Astrocyte (in vitro differentiated cells and primary cell): Measurements from ENCODE around the gene BSN.

ENCODE experiments used
- CTCF ChIP-seq: IDR thresholded peaks from 2 replicates; pipeline ENCODE4 v1.5.1; 2011; ENCODE audit warnings: low read depth, mild to moderate bottlenecking, inconsistent platforms, low read length, moderate library complexity; ENCODE audit not compliant: insufficient read depth
- EZH2 ChIP-seq: IDR thresholded peaks from 2 replicates; pipeline ENCODE4 v1.6.1; 2012; ENCODE audit warnings: mild to moderate bottlenecking, low read length, inconsistent platforms; ENCODE audit not compliant: insufficient read depth

GRCh38 chr3:49699281-49699979 lies 145.2 kb downstream of the BSN start:
- TF ChIP-seq CTCF = no peak
- no peak for TF ChIP-seq EZH2
